ENCODE results near the gene FLNA.
"Not testable (repeated sequence)": the region's sequence is repeated elsewhere in the genome, so short reads cannot be mapped to it uniquely, and the experiment has no call there.

Gene FLNA

DNA sequence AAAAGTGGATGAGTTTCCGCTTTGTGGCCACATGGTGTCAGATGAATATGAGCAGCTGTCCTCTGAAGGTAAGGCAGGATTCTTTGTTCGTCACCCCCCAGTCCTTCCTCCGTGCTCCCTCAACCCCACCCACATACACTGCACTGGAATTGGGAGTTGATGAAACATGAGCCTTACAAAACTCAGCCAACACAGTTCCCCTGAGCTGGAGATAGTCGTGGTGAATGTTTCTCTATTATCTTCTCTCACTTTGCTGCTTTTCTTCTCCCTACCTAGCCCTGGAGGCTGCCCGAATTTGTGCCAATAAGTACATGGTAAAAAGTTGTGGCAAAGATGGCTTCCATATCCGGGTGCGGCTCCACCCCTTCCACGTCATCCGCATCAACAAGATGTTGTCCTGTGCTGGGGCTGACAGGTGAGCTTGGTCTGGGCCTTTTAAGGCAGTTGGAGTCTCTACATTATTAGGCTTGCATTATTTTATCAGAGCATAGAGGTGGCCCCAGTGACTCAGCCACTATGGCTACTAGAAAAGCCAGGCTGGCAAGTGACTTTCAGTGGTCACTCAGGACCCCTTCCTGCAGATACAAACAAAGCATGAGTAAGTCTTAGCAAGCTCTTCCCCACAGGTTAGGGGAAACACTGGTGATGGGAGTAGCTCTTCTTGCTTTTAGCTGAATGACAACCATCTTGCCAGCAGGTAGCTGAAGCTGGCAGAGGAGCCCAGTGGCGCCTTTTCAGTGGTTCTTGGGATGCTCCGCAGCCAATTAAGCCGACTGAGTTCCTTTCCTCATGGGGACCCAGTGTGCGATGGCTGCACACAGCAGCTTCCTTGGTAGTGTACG lies 25.3 kb upstream of the FLNA start:
- no peak for DNase-seq (ENCODE audit: low spot score)

DNA sequence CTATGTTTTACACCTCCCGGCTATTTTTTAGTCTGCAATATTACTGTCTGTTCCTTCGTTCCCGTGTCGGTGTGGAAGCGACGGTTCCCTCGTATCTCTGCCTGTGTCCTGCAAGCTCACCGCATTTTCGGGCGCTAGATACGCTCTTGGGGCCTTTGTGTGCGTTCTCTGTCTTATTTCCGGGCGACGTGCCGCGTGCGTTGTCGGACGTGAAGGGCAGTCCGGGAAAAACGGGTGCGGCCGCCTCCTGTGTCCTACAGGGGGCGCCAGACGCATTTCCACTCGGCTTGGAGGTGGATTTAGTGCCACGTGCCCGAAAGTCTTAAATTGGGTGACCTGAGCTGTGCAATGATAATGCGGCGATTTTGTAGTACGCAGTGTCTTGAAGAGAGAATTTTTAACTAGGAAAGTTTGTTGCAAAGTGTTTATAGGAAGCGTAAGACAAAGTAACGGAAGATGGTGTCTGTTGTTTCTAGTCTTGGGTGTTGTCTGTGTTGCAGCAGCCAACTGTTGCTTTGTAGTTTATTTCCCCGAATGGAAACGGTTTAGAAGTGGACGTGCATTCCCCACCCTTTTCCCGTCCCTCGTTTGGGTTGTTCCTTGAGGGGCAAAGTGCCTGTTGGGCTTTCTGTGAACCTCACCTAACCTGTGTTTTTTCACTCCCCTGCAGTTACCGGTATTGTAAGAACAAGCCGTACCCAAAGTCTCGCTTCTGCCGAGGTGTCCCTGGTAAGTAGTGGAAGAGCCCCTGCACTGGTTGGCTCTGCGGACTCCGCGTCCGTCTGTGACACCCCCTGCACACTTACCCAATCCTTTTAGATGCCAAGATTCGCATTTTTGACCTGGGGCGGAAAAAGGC lies 24.5 kb upstream of the FLNA start:
- DNase-seq (ENCODE audit: low spot score), result peak; percentile 61

GRCh38 chrX:154397888-154398667 lies 23.6 kb upstream of the FLNA start, which contains the start of gene RPL10:
Gene RPL10, plus strand, starts transcription at chrX:154398377. Its CDS starts 143 bp downstream, at chrX:154398520.
- DNase-seq (ENCODE audit: low spot score), result peak; percentile 94

DNA sequence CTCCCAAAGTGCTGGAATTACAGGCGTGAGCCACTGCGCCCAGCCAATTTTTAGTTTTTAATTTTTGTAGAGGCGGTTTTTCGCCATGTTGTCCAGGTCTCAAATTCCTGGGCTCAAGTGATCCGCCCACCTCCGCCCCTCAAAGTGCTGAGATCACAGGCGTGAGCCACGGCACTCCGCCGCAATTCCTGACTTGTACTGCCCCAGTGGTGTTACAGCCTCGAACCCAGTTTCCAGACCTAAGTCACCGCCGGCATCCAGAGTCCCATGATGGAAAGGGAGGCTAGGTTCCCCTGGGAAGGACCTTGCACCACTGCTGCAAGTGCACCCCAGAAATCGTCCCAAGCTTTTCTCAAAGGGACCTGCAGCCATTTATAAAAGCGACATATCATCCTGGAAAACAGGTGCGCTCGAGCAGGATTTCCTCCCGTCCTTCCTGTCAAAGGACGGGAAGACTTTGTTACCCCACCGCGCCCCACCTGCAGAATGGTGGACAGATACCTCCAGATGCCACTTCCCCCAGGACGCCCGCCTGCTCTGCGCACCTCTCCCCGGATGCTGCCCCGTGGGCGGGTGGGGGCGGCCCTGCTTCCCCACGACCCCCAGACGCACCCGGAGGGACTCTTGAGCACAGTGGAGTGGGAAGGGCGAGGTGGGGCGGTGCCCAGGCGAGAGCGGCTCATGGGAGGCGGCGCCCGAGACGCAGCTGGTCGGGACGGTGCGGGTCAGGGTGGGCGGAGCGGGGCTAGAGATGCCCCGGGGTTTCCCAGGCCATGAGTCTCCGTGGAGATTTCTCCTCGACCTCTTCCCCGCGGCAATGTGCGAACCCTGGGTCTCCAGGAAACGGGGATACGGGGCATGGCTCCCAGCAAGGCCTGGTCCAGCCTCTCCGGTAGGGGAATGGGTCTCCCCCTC lies 22.8 kb upstream of the FLNA start:
- DNase-seq (ENCODE audit: low spot score), result peak; percentile 68

DNA sequence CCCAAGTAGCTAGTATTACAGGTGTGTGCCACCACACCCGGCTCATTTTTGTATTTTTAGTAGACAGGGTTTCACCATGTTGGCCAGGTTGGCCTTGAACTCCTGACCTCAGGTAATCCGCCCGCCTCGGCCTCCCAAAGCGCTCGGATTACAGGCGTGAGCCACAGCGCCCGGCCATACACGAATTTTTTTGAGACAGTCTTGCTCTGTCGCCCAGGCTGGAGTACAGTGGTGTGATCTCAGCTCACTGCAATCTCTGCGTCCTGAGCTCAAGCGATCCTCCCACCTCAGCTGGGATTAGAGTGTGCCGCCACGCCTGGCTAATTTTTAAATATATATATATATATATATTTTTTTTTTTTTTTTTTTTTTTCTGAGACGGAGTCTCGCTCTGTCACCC lies 21.9 kb upstream of the FLNA start:
- DNase-seq (ENCODE audit: low spot score), result not testable (repeated sequence)

- DNase-seq (ENCODE audit: low spot score), result not testable (repeated sequence)
These were observed 15.6 kb upstream of the FLNA start for GRCh38 chrX:154389812-154390747.

- not testable (repeated sequence) for DNase-seq (ENCODE audit: low spot score)
These were observed 14.2 kb upstream of the FLNA start for GRCh38 chrX:154388649-154389048.

DNA sequence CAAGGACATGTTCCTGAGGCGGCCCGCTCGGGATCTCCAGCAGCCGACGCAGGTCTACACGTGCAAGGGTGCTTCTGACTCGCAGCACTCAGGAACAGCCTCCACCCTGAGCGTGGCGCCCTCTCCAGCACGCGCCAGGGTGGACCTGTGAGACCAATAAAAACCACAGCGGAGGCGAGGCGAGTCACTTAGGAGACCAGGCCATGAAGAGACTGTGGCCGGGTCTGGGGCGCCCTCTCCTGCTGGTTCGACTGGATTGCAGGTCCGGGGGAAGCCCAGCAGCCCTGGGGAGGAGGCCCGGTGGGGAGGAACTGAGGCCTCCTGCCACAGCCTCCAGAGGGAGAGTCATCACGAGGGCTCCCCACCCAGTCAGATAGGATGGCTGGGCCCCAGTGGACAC lies 13.7 kb upstream of the FLNA start:
- DNase-seq (ENCODE audit: low spot score), result not testable (repeated sequence)

DNA sequence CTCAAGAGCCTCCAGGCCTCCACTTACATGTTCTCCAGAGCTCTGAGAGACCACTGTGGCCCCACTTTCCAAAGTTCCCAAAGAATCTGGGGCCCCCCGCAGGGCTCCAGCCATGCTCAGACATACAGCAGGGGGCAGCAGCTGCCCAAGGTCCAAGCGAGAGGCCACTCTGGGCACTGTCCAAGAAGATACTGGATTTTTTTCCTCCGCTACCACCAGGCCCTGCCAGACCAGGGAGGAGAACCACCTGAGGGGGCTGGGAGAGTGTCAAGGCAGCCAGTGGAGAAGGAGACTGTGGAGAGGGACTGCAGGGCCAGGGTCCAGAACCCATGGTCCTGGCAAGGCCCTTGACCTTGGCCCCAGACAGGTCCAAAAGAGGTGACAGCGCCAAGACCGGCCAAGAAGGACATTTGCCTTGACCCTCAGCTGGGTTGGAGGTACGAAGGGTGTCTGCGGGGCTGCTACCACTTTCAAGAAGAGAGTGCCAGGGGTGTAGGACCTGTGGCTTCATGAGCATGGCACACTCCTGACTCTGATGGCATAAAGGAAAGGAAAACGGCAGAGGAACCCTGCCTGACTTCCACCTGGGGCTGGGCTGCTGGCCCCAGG lies 10.0 kb upstream of the FLNA start:
- DNase-seq (ENCODE audit: low spot score), result no peak

- no peak for DNase-seq (ENCODE audit: low spot score)
These were observed 9.2 kb upstream of the FLNA start for GRCh38 chrX:154383359-154384283.

GRCh38 chrX:154382483-154383069 lies 8.1 kb upstream of the FLNA start:
- DNase-seq (ENCODE audit: low spot score), result no peak

- no peak for DNase-seq (ENCODE audit: low spot score)
These were observed 6.8 kb upstream of the FLNA start for GRCh38 chrX:154381271-154381670.

DNA sequence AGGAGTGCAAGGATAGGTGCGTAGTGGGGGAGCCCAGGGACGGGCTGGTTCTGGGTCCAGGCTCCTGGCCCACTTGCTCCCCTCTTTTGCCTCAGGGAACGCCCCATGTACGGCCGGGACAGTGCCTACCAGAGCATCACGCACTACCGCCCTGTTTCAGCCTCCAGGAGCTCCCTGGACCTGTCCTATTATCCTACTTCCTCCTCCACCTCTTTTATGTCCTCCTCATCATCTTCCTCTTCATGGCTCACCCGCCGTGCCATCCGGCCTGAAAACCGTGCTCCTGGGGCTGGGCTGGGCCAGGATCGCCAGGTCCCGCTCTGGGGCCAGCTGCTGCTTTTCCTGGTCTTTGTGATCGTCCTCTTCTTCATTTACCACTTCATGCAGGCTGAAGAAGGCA lies 6.4 kb upstream of the FLNA start:
- no peak for DNase-seq (ENCODE audit: low spot score)

- no peak for DNase-seq (ENCODE audit: low spot score)
These were observed 5.7 kb upstream of the FLNA start for GRCh38 chrX:154380153-154380552.

DNA sequence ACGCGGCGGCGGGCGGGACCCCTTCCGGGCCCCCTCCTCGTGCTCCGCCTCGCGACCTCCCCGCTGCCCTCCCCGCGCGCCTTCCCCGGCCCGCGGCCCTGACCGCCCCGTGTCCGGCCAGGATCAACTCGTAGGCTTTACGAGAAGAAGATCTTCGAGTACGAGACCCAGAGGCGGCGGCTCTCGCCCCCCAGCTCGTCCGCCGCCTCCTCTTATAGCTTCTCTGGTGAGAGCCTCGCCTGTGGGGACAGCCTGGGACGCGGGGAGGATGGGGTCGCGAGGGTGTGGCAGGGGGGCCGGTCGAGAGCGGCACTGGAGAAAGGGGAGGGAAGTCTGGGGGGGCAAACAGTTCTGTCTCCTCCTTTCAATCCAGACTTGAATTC lies 5.1 kb upstream of the FLNA start:
- DNase-seq (ENCODE audit: low spot score), result no peak

- peak; percentile 90 for DNase-seq (ENCODE audit: low spot score)
These were observed 4.5 kb upstream of the FLNA start, which contains the start of gene EMD for GRCh38 chrX:154378799-154379568. Gene EMD, plus strand, starts transcription at chrX:154379295. Its CDS starts 190 bp downstream, at chrX:154379485.

Data from GM03348 (cell line).